WERI-Rb-1 (cell line): ENCODE data around the gene IQGAP2.

Experiments
- DNase-seq: peaks from one replicate; pipeline ENCODE4 v3.0.0-alpha.2; 2020
- H3K27ac ChIP-seq: fragments of 250-450 bp; sonication (Bioruptor Pico); 2 replicates; pipeline ENCODE4 v1.5.1; 2020; ENCODE audit warnings: mild to moderate bottlenecking, moderate library complexity
- H3K27me3 ChIP-seq: fragments of 250-450 bp; sonication (Bioruptor Pico); 2 replicates; pipeline ENCODE4 v1.5.1; 2021; ENCODE audit warnings: mild to moderate bottlenecking, low read depth, moderate library complexity; ENCODE audit not compliant: insufficient read depth, severe bottlenecking
- H3K36me3 ChIP-seq: fragments of 250-450 bp; sonication (Bioruptor Pico); 2 replicates; pipeline ENCODE4 v1.5.1; 2020; ENCODE audit warnings: mild to moderate bottlenecking, moderate library complexity
- H3K4me3 ChIP-seq: 2 replicates; pipeline ENCODE4 v1.5.1; 2011; ENCODE audit warnings: low read depth, mild to moderate bottlenecking, control low read depth, low read length
- H3K9me3 ChIP-seq: fragments of 250-450 bp; sonication (Bioruptor Pico); 2 replicates; pipeline ENCODE4 v1.5.1; 2021; ENCODE audit warnings: mild to moderate bottlenecking, moderate library complexity; ENCODE audit not compliant: severe bottlenecking
- TF ChIP-seq, protein P1 (sequence below): IDR thresholded peaks from 2 replicates; pipeline ENCODE4 v1.5.1; 2011; ENCODE audit warnings: low read depth, mild to moderate bottlenecking, control low read depth, inconsistent platforms, low read length

IQGAP2 gene

DNA sequence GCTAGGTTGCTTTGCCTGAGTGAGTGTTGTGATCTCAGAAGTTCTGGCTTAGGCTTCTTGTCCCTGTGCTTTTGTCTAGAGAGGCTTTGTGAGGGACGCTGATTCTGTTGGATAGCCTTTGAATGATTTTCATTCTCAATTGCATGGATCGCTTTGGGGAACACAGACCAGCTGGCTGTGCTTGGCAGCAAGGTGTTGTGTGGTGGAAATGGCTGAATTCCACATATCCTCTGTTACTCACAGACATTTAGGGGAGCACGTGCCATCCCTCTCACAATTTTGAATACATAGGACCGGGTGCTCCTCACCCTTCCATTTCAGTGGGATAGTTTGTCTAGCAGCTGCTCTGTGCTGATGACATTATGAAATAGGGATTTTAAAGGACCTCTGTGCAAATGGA, 76.2 kb downstream of the IQGAP2 start:
- Histone ChIP-seq H3K4me3 (no peak overlapping the region), H3K27me3 (no peaks in the 10 kb centered on the region), H3K9me3 (no peaks in the 10 kb centered on the region), H3K27ac (no peak overlapping the region), H3K36me3 (no peaks in the 10 kb centered on the region)
- TF ChIP-seq, protein P1, sequence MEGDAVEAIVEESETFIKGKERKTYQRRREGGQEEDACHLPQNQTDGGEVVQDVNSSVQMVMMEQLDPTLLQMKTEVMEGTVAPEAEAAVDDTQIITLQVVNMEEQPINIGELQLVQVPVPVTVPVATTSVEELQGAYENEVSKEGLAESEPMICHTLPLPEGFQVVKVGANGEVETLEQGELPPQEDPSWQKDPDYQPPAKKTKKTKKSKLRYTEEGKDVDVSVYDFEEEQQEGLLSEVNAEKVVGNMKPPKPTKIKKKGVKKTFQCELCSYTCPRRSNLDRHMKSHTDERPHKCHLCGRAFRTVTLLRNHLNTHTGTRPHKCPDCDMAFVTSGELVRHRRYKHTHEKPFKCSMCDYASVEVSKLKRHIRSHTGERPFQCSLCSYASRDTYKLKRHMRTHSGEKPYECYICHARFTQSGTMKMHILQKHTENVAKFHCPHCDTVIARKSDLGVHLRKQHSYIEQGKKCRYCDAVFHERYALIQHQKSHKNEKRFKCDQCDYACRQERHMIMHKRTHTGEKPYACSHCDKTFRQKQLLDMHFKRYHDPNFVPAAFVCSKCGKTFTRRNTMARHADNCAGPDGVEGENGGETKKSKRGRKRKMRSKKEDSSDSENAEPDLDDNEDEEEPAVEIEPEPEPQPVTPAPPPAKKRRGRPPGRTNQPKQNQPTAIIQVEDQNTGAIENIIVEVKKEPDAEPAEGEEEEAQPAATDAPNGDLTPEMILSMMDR, result no peak
- DNase-seq, result no peak

DNA sequence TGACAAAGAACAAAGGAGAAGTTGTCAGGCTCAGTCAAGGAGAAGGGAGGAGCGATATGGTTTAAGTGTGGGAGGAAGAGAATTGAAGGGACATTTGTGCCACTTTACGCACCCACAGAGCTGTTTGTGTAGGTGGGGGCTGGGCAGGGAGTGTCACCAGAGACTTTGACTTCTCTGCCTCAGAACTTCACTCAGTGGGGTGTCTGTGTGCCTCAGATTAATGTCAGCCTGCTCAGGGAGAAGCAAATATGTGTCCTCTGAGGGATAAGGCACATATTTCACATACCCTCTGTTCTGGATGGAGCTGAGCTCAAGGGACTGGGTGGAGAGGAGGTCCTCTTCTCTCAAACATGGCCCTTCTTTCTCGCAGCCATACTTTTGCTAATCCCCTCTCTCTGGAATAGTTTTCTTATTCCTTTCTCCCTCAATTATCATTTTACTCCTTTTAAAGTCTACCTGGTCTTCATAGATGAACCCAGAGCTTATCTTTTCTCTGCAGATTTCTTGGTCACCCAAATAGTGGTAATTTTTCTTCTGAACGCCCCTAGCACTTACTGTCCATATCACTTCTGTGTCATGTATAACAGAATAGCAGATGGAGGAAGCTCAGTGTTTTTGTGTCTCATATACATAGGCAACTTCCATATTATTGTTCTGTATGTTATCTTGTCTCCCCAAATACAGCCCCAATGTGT, 77.0 kb downstream of the IQGAP2 start:
- H3K27ac ChIP-seq, result no peak overlapping the region
- TF ChIP-seq, protein P1, result no peak
- H3K36me3 ChIP-seq, result no peaks in the 10 kb centered on the region
- H3K27me3 ChIP-seq, result no peaks in the 10 kb centered on the region
- no peaks in the 10 kb centered on the region for H3K9me3 ChIP-seq
- H3K4me3 ChIP-seq, result no peak overlapping the region
- no peak for DNase-seq

DNA sequence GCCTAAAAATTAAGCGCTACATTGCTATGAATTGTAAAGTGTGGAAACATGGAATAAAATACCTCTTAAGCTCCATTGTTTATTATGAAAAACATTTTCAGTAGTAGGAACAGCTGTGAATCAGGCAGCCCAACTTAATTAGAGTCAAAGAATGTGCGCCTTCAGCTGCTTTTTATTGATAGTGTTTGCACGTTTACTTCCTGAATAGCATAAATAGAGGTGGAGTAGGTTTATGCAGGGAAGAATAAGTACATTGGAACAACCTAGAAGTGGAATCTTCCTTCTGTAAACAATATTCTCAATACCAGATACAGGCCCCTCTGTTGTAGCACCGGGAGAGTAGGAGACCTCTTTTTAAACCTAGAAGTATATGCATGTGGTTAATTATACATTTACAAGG, 79.9 kb downstream of the IQGAP2 start:
- Histone ChIP-seq H3K27ac (no peak overlapping the region), H3K9me3 (no peaks in the 10 kb centered on the region), H3K27me3 (no peaks in the 10 kb centered on the region), H3K4me3 (no peak overlapping the region), H3K36me3 (no peaks in the 10 kb centered on the region)
- no peak for DNase-seq
- TF ChIP-seq, protein P1, result no peak

DNA sequence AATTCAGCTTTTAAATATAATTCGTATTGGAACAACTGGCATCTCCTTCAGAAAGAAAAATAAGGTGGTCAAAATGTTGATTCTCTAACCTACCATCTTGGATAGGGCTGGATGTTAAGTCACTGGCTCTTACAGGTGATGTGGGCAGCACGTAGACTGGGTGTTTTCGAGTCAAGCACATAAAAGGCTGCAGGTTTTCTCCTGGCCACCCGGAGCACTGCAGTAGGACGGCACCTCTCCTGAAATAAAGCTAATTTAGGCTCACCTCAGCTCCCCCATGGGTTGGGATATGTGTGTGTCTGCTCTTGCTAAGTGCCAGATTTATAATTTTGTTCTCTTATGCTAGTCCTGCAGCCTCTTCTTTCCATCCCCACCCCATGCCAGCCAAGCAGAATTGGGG, 80.3 kb downstream of the IQGAP2 start:
- no peak for DNase-seq
- no peaks in the 10 kb centered on the region for H3K9me3 ChIP-seq
- H3K36me3 ChIP-seq, result no peaks in the 10 kb centered on the region
- no peak overlapping the region for H3K4me3 ChIP-seq
- H3K27me3 ChIP-seq, result no peaks in the 10 kb centered on the region
- TF ChIP-seq, protein P1, result peak; percentile 34; the same call in 1 of the 2 replicates
- H3K27ac ChIP-seq, result no peak overlapping the region

DNA sequence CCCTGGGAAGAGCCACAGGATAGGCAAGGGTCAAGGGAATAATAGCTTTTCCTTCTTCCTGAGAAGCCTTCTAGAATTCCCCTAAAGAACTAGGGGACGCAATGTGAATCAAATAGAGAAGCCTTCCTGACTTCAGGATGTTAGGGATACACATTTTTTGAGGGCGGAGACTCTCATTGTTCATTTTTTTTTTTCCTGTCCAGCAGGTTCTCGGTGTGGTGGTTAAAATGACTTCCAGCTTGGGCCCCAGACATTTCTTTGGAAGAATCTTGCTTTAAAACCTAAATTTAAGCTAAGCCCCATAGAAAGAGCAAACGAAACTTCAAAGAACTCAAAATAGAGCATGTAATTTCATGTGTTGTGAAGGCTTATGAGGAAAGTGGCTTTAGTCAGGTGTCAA, 80.8 kb downstream of the IQGAP2 start:
- H3K4me3 ChIP-seq, result no peak overlapping the region
- TF ChIP-seq, protein P1, result no peak
- H3K9me3 ChIP-seq, result no peaks in the 10 kb centered on the region
- no peaks in the 10 kb centered on the region for H3K27me3 ChIP-seq
- no peak for DNase-seq
- no peaks in the 10 kb centered on the region for H3K36me3 ChIP-seq
- H3K27ac ChIP-seq, result no peak overlapping the region

DNA sequence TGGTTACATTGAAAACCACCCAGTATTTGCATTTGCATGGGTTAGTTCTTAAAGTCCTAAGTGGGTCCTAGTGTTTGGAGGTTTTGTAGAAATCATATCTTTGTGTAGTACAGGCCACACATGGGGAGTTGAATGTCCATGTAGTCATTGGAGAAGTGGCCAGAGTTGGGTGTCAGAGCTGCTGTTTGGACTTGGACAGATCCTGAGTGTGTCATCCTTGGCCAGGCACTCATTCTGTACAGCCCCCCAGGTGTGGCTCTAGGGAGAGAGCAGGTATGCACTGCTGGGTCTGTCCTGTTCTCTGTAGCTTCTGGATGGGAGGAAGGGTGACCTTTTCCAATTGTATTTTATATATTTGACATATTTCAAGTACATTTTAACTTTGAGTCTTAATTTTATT, 82.4 kb downstream of the IQGAP2 start:
- H3K9me3 ChIP-seq, result no peaks in the 10 kb centered on the region
- no peaks in the 10 kb centered on the region for H3K27me3 ChIP-seq
- TF ChIP-seq, protein P1, result no peak
- DNase-seq, result no peak
- H3K36me3 ChIP-seq, result no peaks in the 10 kb centered on the region
- H3K4me3 ChIP-seq, result no peak overlapping the region
- H3K27ac ChIP-seq, result no peak overlapping the region
